Measurements from ENCODE around the gene COL25A1.

COL25A1 gene

DNA sequence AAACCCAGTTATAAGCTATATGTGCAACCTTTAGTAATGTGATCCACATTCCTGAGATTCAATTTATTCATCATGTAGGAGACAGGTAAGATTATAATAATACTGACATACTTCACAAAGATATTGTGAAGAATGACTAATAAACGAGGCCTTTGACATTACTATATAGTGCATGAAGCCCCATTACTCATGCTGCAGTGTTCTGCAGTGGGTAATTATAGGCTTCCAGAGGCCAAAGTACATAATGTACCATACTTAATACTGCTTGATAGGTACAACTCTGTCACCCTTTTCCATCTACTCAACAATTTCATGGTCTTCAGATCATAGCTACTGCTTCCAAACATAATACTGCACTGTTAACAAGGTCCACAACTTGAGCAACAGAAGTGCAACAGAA, 68.9 kb downstream of the COL25A1 start:
- TF ChIP-seq, protein P1, sequence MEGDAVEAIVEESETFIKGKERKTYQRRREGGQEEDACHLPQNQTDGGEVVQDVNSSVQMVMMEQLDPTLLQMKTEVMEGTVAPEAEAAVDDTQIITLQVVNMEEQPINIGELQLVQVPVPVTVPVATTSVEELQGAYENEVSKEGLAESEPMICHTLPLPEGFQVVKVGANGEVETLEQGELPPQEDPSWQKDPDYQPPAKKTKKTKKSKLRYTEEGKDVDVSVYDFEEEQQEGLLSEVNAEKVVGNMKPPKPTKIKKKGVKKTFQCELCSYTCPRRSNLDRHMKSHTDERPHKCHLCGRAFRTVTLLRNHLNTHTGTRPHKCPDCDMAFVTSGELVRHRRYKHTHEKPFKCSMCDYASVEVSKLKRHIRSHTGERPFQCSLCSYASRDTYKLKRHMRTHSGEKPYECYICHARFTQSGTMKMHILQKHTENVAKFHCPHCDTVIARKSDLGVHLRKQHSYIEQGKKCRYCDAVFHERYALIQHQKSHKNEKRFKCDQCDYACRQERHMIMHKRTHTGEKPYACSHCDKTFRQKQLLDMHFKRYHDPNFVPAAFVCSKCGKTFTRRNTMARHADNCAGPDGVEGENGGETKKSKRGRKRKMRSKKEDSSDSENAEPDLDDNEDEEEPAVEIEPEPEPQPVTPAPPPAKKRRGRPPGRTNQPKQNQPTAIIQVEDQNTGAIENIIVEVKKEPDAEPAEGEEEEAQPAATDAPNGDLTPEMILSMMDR (IDR thresholded peaks at IDR 0.05; ENCODE audit: extremely low read depth, insufficient read depth, missing control alignments) = no peak
- DNase-seq (ENCODE audit: low spot score) = no peak
- in situ Hi-C loops (cut with MboI; ENCODE audit: low pct_unique_long_range_greater_than_20kb, low sequenced_read_pairs, unreplicated experiment) = no loop called here

DNA sequence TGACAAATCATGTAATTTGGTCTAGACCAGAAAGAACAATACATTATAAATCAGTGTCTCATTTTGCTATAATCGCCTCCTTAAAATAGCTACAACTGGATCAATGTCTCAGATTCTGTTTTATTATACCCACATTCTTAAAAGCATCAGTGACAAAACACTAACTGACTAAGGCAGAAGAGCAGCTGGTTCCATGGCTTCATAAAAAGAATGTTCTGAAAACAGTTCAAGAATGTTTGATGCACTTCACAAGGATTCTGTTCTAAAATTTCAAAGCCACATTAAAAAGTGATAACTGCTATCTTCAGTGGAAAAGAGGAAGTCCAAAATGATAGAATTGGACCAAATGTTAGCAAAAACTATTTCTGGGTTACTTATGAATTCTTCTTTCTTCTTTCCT, 69.8 kb downstream of the COL25A1 start:
- no peak for DNase-seq (ENCODE audit: low spot score)
- TF ChIP-seq, protein P1 (IDR thresholded peaks at IDR 0.05; ENCODE audit: extremely low read depth, insufficient read depth, missing control alignments) = no peak
- in situ Hi-C loops (cut with MboI; ENCODE audit: low pct_unique_long_range_greater_than_20kb, low sequenced_read_pairs, unreplicated experiment) = no loop called here

DNA sequence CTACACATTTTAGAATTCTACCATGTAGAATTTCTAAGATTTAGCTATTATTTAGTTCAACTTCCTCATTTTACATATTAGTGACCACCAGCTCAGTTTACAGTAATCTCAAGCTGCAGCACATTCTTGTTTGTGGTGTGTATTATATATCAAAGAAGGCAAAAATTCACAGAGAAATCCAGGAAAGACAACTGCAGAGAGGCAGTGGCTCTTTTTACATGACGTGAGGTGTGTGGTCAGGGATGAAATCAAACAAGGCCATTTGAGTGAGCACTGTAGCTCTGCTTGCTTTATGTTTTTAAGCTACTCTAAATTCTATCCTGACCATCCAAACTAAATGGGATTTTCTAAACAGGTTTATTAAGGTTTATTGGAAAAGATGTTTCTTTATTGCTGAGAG, 71.1 kb downstream of the COL25A1 start:
- in situ Hi-C loops (cut with MboI; ENCODE audit: low pct_unique_long_range_greater_than_20kb, low sequenced_read_pairs, unreplicated experiment) = no loop called here
- no peak for DNase-seq (ENCODE audit: low spot score)
- TF ChIP-seq, protein P1 (IDR thresholded peaks at IDR 0.05; ENCODE audit: extremely low read depth, insufficient read depth, missing control alignments) = no peak

DNA sequence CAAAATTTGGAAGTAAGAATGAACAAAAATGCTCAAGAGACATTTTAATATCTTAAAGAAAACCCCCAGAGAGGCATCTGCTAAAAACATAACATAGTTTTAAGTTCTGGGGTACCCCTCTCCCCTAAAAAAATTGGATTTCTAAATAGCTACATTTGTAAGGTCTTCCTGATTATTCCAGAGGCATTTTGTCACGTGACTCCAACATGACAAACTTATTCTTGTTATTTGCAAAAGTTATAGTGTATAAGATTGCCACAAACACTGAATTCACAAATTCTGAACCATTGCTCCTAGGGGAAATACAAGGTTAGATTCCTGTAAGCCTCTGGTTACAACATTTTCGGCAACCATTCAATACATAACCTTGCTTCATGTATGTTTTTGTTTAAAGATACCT, 73.4 kb downstream of the COL25A1 start:
- DNase-seq (ENCODE audit: low spot score) = no peak
- TF ChIP-seq, protein P1 (IDR thresholded peaks at IDR 0.05; ENCODE audit: extremely low read depth, insufficient read depth, missing control alignments) = no peak
- in situ Hi-C loops (cut with MboI; ENCODE audit: low pct_unique_long_range_greater_than_20kb, low sequenced_read_pairs, unreplicated experiment) = no loop called here

DNA sequence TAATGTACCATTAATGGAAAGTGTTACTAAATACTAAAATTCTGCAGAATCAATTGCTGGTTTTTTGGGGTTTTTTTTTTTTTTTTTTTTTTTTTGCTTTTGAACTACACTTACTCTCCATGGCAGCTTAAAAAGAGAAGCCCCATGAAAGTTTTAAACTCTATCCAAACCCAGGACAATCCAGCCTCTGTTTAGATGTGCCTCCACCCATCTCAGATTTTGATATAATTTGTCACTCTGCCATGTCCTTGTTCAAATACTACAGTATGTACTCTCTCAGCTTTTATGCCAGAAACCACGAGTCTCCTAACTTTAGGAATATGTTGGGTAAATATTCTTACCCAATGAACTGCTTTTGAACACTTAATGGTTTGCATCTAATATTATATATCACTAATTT, 84.2 kb downstream of the COL25A1 start:
- in situ Hi-C loops (cut with MboI; ENCODE audit: low pct_unique_long_range_greater_than_20kb, low sequenced_read_pairs, unreplicated experiment) = no loop called here
- no peak for DNase-seq (ENCODE audit: low spot score)
- TF ChIP-seq, protein P1 (IDR thresholded peaks at IDR 0.05; ENCODE audit: extremely low read depth, insufficient read depth, missing control alignments) = no peak

DNA sequence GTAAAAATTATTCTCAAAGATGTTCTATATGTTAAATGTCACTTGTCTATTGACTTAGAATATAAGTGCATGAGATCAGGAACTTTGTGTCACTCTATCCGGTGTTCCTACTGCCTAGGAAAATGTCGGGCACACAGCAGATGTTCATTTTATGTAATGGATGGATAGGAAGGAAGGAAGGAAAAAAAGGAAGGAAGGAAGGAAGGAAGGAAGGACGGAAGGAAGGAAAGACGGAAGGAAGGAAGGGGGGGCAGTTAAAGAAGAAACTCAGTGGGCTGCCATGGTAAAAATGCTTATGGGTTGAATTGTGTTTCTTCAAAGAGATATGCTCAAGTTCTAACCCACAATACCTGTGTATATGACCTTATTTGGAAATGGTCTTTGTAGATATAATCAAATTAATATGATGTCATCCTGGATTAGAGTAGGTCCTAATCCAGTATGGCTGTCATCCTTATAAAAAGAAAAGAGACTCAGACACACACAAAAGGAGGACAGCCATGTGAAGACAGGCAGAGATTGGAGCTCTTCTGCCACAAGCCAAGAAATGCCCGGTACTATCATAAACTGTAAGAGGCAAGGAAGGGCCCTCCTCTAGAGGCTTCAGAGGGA, 86.3 kb downstream of the COL25A1 start:
- in situ Hi-C loops (cut with MboI; ENCODE audit: low pct_unique_long_range_greater_than_20kb, low sequenced_read_pairs, unreplicated experiment) = no loop called here
- TF ChIP-seq, protein P1 (IDR thresholded peaks at IDR 0.05; ENCODE audit: extremely low read depth, insufficient read depth, missing control alignments) = no peak
- DNase-seq (ENCODE audit: low spot score) = no peak

Measured in GM13977 (cell line).